DND-41 (cell line): ENCODE measurements around the gene PRR13.

Experiments used
- CTCF ChIP-seq: IDR thresholded peaks from 2 replicates; pipeline ENCODE4 v1.5.1; 2012; ENCODE audit warnings: borderline replicate concordance, low read length, moderate library complexity, mild to moderate bottlenecking; ENCODE audit not compliant: poor library complexity, severe bottlenecking; ENCODE audit errors: extremely low read depth
- EZH2 ChIP-seq: IDR thresholded peaks from 3 replicates; pipeline ENCODE4 v1.6.1; 2012; ENCODE audit warnings: borderline replicate concordance, low read depth, mild to moderate bottlenecking, moderate library complexity, low read length, inconsistent platforms; ENCODE audit not compliant: severe bottlenecking

GRCh38 chr12:53467082-53467481, 25.5 kb downstream of the PRR13 start:
- TF ChIP-seq CTCF (no peak), EZH2 (no peak)
